PC-3 (cell line): Measurements from ENCODE around the gene CSNK1A1L.

Experiments used
- CTCF ChIP-seq: fragments of 300-600 bp; sonication (generic); conservative IDR thresholded peaks from 2 replicates; pipeline ENCODE4 v1.5.1; 2017; ENCODE audit warnings: antibody characterized with exemption, low read depth, mild to moderate bottlenecking, low read length
- EZH2phosphoT487 ChIP-seq: fragments of 300-600 bp; sonication (generic); IDR thresholded peaks from 2 replicates; pipeline ENCODE4 v1.6.1; 2018; ENCODE audit warnings: mild to moderate bottlenecking, antibody characterized with exemption, low read length, borderline replicate concordance

- no peak for TF ChIP-seq CTCF
- TF ChIP-seq EZH2phosphoT487, result no peak
Measured at GRCh38 chr13:37072024-37072423, 33.4 kb downstream of the CSNK1A1L start.
